VCaP (cell line): ENCODE measurements around the gene NEIL3.

Source experiments
- H3K27ac ChIP-seq: fragments of 450-650 bp; 2 replicates; pipeline ENCODE4 v1.5.1; 2017
- CTCF ChIP-seq: fragments of 450-650 bp; conservative IDR thresholded peaks from 2 replicates; pipeline ENCODE4 v1.5.1; 2017; ENCODE audit warnings: mild to moderate bottlenecking, moderate library complexity

NEIL3 gene

GRCh38 chr4:177386278-177386815, 76.7 kb downstream of the NEIL3 start:
- H3K27ac ChIP-seq, result no peak overlapping the region
- TF ChIP-seq CTCF, result no peak

- H3K27ac ChIP-seq, result no peak overlapping the region
- no peak for TF ChIP-seq CTCF
These were observed 81.6 kb downstream of the NEIL3 start for GRCh38 chr4:177391287-177391686.

- TF ChIP-seq CTCF, result no peak
These were observed 82.3 kb downstream of the NEIL3 start for GRCh38 chr4:177391953-177392352.

GRCh38 chr4:177393236-177393635, 83.6 kb downstream of the NEIL3 start:
- TF ChIP-seq CTCF, result no peak
- no peak overlapping the region for H3K27ac ChIP-seq

More at GRCh38 chr4:177391953-177392352, 82.3 kb downstream of the NEIL3 start:
- no peak overlapping the region for H3K27ac ChIP-seq

GRCh38 chr4:177396352-177396751, 86.7 kb downstream of the NEIL3 start:
- TF ChIP-seq CTCF, result no peak
- no peak overlapping the region for H3K27ac ChIP-seq

- no peak overlapping the region for H3K27ac ChIP-seq
- no peak for TF ChIP-seq CTCF
These were observed 90.4 kb downstream of the NEIL3 start for GRCh38 chr4:177400030-177400429.

- TF ChIP-seq CTCF, result no peak
These were observed 92.1 kb downstream of the NEIL3 start for GRCh38 chr4:177401658-177402273.

More at GRCh38 chr4:177401658-177402273, 92.1 kb downstream of the NEIL3 start:
- H3K27ac ChIP-seq, result no peak overlapping the region
